GM12864 (cell line): ENCODE data around the gene GJD3.

Source experiments
- DNase-seq: peaks from one replicate; pipeline ENCODE4 v3.0.0-alpha.2; 2011; ENCODE audit warnings: low read depth
- H3K4me3 ChIP-seq: 2 replicates; pipeline ENCODE4 v1.5.1; 2011; ENCODE audit warnings: mild to moderate bottlenecking, low read depth, low read length, control low read depth
- TF ChIP-seq, protein P1 (sequence below): IDR thresholded peaks from 2 replicates; pipeline ENCODE4 v1.5.1; 2011; ENCODE audit warnings: low read depth, mild to moderate bottlenecking, moderate library complexity, low read length, control low read depth, inconsistent platforms; ENCODE audit errors: missing control alignments

Gene GJD3

DNA sequence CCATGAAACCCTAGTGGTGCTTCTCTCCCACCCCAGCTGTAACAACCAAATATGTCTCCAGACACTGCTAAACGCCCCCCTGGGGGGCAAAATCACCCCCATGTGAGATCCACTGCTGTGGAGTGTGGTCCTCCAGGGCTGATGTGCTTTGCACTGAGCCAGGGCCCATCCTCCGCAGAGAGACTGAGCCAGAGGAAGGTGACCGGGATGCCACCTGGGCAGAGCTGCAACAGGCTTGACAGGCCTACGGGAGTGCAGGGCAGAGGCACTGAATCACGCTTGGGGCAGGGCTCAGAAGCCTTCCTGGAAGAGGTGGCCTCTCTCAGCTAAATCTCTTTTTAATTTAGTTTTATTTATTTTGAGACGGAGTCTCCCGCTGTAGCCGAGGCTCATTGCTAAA, 4.4 kb downstream of the GJD3 start:
- no peak overlapping the region for H3K4me3 ChIP-seq
- TF ChIP-seq, protein P1, sequence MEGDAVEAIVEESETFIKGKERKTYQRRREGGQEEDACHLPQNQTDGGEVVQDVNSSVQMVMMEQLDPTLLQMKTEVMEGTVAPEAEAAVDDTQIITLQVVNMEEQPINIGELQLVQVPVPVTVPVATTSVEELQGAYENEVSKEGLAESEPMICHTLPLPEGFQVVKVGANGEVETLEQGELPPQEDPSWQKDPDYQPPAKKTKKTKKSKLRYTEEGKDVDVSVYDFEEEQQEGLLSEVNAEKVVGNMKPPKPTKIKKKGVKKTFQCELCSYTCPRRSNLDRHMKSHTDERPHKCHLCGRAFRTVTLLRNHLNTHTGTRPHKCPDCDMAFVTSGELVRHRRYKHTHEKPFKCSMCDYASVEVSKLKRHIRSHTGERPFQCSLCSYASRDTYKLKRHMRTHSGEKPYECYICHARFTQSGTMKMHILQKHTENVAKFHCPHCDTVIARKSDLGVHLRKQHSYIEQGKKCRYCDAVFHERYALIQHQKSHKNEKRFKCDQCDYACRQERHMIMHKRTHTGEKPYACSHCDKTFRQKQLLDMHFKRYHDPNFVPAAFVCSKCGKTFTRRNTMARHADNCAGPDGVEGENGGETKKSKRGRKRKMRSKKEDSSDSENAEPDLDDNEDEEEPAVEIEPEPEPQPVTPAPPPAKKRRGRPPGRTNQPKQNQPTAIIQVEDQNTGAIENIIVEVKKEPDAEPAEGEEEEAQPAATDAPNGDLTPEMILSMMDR = no peak
- no peak for DNase-seq

DNA sequence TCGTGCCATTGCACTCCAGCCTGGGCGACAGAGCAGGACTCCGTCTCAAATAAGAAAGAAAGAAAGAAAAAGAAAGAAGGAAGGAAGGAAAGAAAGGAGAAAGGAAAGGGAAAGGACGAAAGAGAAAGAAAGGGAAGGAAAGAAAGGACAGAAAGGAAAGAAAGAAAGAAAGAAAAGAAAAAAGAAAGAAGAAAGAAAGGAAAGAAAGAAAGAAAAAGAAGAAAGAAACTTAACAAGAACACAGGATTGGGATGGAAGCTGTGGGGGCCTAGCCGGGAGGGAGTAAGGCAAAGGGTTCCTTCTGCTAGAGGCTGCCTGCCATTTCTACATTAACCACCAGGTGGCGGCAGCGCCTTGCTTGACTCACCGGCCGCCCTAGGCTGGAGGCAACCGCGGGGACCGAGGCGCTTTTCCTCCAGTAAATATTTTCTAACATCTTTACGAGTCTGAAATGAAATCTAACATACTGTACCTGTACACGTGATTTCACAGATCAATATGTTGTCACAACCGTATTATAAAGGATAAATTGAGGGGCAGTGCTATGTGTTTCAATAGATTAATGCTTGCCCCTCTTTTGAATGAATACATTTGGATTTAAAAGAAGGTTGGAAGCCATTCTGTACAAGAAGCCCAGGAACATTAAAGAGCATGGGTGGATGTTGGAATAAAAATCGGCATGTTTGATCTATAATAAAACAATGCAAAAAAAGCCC, 6.1 kb downstream of the GJD3 start:
- no peak for DNase-seq
- H3K4me3 ChIP-seq = no peak overlapping the region
- TF ChIP-seq, protein P1 = peak; percentile 94

DNA sequence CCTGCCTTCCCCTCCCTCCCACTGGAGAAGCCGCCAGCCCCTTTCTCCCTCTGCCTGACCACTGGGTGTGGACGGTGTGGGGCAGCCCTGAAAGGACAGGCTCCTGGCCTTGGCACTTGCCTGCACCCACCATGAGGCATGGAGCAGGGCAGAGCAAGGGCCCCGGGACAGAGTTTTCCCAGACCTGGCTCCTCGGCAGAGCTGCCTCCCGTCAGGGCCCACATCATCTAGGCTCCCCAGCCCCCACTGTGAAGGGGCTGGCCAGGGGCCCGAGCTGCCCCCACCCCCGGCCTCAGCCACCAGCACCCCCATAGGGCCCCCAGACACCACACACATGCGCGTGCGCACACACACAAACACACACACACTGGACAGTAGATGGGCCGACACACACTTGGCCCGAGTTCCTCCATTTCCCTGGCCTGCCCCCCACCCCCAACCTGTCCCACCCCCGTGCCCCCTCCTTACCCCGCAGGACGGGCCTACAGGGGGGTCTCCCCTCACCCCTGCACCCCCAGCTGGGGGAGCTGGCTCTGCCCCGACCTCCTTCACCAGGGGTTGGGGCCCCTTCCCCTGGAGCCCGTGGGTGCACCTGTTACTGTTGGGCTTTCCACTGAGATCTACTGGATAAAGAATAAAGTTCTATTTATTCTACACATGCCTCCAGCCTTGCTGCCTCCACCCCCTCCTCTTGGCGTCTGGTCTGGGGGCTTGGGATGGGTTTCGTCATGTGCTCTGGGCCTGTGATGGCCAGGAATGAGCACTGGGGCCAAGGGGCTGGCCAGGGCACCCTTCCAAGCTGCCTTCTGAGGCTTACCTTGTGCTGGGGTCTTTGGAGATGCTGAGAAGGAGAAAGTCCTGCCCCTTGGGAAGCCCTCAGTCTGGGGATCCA, 7.3 kb downstream of the GJD3 start:
- no peak for DNase-seq
- no peak overlapping the region for H3K4me3 ChIP-seq
- TF ChIP-seq, protein P1 = no peak

DNA sequence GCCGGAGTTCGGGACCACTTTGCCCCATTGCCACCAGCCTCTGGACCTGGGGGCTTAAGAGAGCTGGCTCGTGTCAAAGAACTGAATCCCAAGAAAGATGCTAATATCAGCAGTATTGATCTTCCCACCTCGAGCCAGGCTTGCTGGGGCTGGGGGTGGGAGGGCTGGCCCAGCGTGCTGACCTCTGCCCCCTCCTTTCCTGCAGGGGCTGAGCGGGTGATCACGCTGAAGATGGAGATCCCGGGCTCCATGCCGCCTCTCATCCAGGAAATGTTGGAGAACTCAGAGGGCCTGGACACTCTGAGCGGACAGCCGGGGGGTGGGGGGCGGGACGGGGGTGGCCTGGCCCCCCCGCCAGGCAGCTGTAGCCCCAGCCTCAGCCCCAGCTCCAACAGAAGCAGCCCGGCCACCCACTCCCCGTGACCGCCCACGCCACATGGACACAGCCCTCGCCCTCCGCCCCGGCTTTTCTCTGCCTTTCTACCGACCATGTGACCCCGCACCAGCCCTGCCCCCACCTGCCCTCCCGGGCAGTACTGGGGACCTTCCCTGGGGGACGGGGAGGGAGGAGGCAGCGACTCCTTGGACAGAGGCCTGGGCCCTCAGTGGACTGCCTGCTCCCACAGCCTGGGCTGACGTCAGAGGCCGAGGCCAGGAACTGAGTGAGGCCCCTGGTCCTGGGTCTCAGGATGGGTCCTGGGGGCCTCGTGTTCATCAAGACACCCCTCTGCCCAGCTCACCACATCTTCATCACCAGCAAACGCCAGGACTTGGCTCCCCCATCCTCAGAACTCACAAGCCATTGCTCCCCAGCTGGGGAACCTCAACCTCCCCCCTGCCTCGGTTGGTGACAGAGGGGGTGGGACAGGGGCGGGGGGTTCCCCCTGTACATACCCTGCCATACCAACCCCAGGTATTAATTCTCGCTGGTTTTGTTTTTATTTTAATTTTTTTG, 8.5 kb downstream of the GJD3 start:
- DNase-seq = no peak
- no peak overlapping the region for H3K4me3 ChIP-seq
- TF ChIP-seq, protein P1 = no peak

DNA sequence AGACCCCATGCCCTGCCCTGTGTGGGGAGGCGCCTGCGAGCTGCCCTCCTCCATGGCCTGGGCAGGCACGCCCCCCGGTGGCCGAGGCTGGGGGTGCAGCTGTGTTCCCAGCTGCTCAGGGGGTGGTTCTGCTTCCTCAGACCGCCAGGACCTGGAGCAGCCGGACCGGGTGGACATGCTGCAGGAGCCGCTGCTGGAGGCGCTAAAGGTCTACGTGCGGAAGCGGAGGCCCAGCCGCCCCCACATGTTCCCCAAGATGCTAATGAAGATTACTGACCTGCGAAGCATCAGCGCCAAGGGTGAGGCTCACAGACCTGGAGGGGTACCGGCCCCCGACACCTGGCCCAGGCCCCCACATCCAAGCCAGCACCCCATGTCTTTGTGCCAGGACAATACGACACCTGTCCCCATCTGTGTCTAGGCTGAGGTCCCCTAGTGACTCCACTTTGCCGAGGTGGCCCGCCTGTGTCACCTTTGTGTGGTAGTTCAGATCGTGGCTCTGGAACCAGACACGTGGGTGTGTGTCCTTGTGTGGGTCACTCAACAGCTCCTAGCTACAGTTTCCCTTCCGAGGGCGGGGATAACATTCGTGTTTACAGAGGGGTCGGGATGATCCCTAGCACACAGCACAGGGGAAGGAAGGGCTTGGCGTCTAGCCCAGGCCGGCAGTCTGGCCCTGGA, 9.3 kb downstream of the GJD3 start:
- no peak for DNase-seq

More for the DNA sequence above, 9.3 kb downstream of the GJD3 start:
- TF ChIP-seq, protein P1 = peak; percentile 92
- no peak overlapping the region for H3K4me3 ChIP-seq
